H1 (cell line): ENCODE results near the gene DNAJB1. TPM values are rescaled to one million over a fixed set of nuclear protein-coding genes. Genes with fewer than 3 reads are reported as not detected.

Experiments
- CTCF ChIA-PET: fragments of 300-600 bp; sonication (Branson Sonifier 250); formaldehyde crosslinking; loops from one replicate; lab custom pipeline; 2021; ENCODE audit not compliant: partially characterized antibody; lab: Charles Lee
- POLR2A ChIA-PET: fragments of 300-600 bp; sonication (Branson Sonifier 250); formaldehyde crosslinking; loops from one replicate; lab custom pipeline; 2021; ENCODE audit warnings: inconsistent platforms; ENCODE audit not compliant: partially characterized antibody; lab: Charles Lee
- DNase-seq, 2 experiments: peaks; one replicate each; pipeline versions ENCODE4 v3.0.0 to v3.0.0-alpha.2; 2010 to 2022; ENCODE audit warnings: low spot score in 2 of 2, low read depth in 1 of 2, mixed read lengths in 1 of 2
- FAIRE-seq: peaks from 2 replicates; lab custom pipeline; 2011; peaks lifted over from hg19 to GRCh38; lab: Jason Lieb, UNC
- H2AFZ ChIP-seq: 2 replicates; pipeline ENCODE4 v1.8.1; 2012; ENCODE audit warnings: low read length, inconsistent platforms
- H2AK5ac ChIP-seq: 2 replicates; pipeline ENCODE4 v1.6.1; 2013; ENCODE audit warnings: low read depth, low read length
- H2BK120ac ChIP-seq: replicated peaks from 2 replicates; pipeline ENCODE3; 2013; ENCODE audit warnings: low read depth, low read length, inconsistent platforms
- H2BK12ac ChIP-seq: 2 replicates; pipeline ENCODE4 v1.6.1; 2013; ENCODE audit warnings: low read depth, low read length
- H2BK15ac ChIP-seq: 2 replicates; pipeline ENCODE4 v1.6.1; 2013; ENCODE audit warnings: low read length
- H2BK20ac ChIP-seq: 2 replicates; pipeline ENCODE4 v1.6.1; 2013; ENCODE audit warnings: low read length
- H2BK5ac ChIP-seq: 2 replicates; pipeline ENCODE4 v1.6.1; 2013; ENCODE audit warnings: low read depth, low read length
- H3K14ac ChIP-seq: 2 replicates; pipeline ENCODE4 v1.6.1; 2013; ENCODE audit warnings: inconsistent platforms; ENCODE audit not compliant: insufficient read length
- H3K18ac ChIP-seq: 2 replicates; pipeline ENCODE4 v1.6.1; 2013; ENCODE audit warnings: low read length; ENCODE audit errors: extremely low read depth
- H3K23ac ChIP-seq: 2 replicates; pipeline ENCODE4 v1.6.1; 2013; ENCODE audit warnings: inconsistent platforms; ENCODE audit not compliant: insufficient read length
- H3K23me2 ChIP-seq: 2 replicates; pipeline ENCODE4 v1.6.1; 2013; ENCODE audit warnings: low read depth, low read length
- H3K27ac ChIP-seq: 2 replicates; pipeline ENCODE4 v1.6.1; 2011; ENCODE audit warnings: low read depth, low read length, inconsistent platforms
- H3K27me3 ChIP-seq, 4 experiments: replicated peaks in 1 of 4; 1 replicate in 1 of 4; 2 replicates in 3 of 4; pipeline versions ENCODE4 v1.6.1 to v1.8.1; 2011 to 2013; ENCODE audit warnings: low read length in 3 of 4, mild to moderate bottlenecking in 3 of 4, inconsistent platforms in 2 of 4, mixed read lengths in 2 of 4, moderate library complexity in 1 of 4; ENCODE audit not compliant: control insufficient read depth in 3 of 4, insufficient read depth in 3 of 4; ENCODE audit errors: extremely low read depth in 1 of 4
- H3K36me3 ChIP-seq, 4 experiments: 2 replicates each; pipeline versions ENCODE4 v1.6.1 to v1.8.1; 2011 to 2013; ENCODE audit warnings: mild to moderate bottlenecking in 4 of 4, low read length in 3 of 4, moderate library complexity in 2 of 4, control low read depth in 1 of 4, inconsistent platforms in 1 of 4; ENCODE audit not compliant: insufficient read depth in 4 of 4, control insufficient read depth in 2 of 4
- H3K4ac ChIP-seq: replicated peaks from 2 replicates; pipeline ENCODE3; 2013; ENCODE audit warnings: low read length, low read depth, mixed read lengths, inconsistent platforms; ENCODE audit not compliant: insufficient read length
- H3K4me1 ChIP-seq, 4 experiments: replicated peaks in 1 of 4; 1 replicate in 1 of 4; 2 replicates in 3 of 4; pipeline versions ENCODE4 v1.6.1 to v1.8.1; 2011 to 2013; ENCODE audit warnings: low read length in 3 of 4, inconsistent platforms in 2 of 4, mixed read lengths in 1 of 4; ENCODE audit not compliant: insufficient read depth in 4 of 4, control insufficient read depth in 3 of 4
- H3K4me2 ChIP-seq, 2 experiments: 2 replicates each; pipeline versions ENCODE4 v1.6.1 to v1.8.1; 2011 to 2013; ENCODE audit warnings: low read depth in 2 of 2, low read length in 2 of 2, control low read depth in 1 of 2, inconsistent platforms in 1 of 2, mild to moderate bottlenecking in 1 of 2; ENCODE audit not compliant: insufficient read depth in 1 of 2
- H3K4me3 ChIP-seq, 4 experiments: fragments of 200-600, 300-600 bp in 1 of 4; sonication (generic), shearing (Covaris generic), sonication (Bioruptor Twin) in 1 of 4; 2 replicates each; pipeline versions ENCODE4 v1.5.1 to v1.8.1; 2011 to 2016; ENCODE audit warnings: low read length in 4 of 4, low read depth in 3 of 4, control low read depth in 2 of 4, inconsistent platforms in 2 of 4, mild to moderate bottlenecking in 2 of 4, mixed read lengths in 1 of 4, moderate library complexity in 1 of 4; ENCODE audit not compliant: insufficient read depth in 2 of 4; ENCODE audit errors: extremely low read depth in 1 of 4
- H3K56ac ChIP-seq: replicated peaks from 2 replicates; pipeline ENCODE3; 2013; ENCODE audit warnings: low read depth, mild to moderate bottlenecking, mixed read lengths, low read length, inconsistent platforms; ENCODE audit not compliant: insufficient read length
- H3K79me1 ChIP-seq: 2 replicates; pipeline ENCODE4 v1.6.1; 2013; ENCODE audit warnings: low read depth, low read length, control low read depth
- H3K79me2 ChIP-seq, 2 experiments: 2 replicates each; pipeline versions ENCODE4 v1.6.1 to v1.8.1; 2012 to 2013; ENCODE audit warnings: low read length in 2 of 2, mild to moderate bottlenecking in 2 of 2, inconsistent platforms in 1 of 2; ENCODE audit not compliant: insufficient read depth in 2 of 2, control insufficient read depth in 1 of 2
- H3K9ac ChIP-seq, 4 experiments: replicated peaks in 1 of 4; 1 replicate in 1 of 4; 2 replicates in 3 of 4; pipeline versions ENCODE4 v1.6.1 to v1.8.1; 2011 to 2013; ENCODE audit warnings: low read depth in 3 of 4, low read length in 3 of 4, control low read depth in 2 of 4, mild to moderate bottlenecking in 2 of 4, moderate library complexity in 2 of 4, inconsistent platforms in 1 of 4; ENCODE audit errors: extremely low read depth in 1 of 4
- H3K9me3 ChIP-seq, 2 experiments: 2 replicates each; pipeline versions ENCODE4 v1.6.1 to v1.8.1; 2012 to 2013; ENCODE audit warnings: mild to moderate bottlenecking in 2 of 2, moderate library complexity in 2 of 2, control low read depth in 1 of 2, inconsistent platforms in 1 of 2, low read depth in 1 of 2, low read length in 1 of 2, mixed read lengths in 1 of 2; ENCODE audit not compliant: insufficient read depth in 2 of 2
- H4K20me1 ChIP-seq, 2 experiments: replicated peaks in 1 of 2; 2 replicates each; pipeline versions ENCODE3 to v1.8.1; 2011 to 2013; ENCODE audit warnings: inconsistent platforms in 2 of 2, low read length in 2 of 2, mild to moderate bottlenecking in 1 of 2; ENCODE audit not compliant: insufficient read depth in 2 of 2, control insufficient read depth in 1 of 2
- H4K5ac ChIP-seq: 2 replicates; pipeline ENCODE4 v1.6.1; 2013; ENCODE audit warnings: low read length, low read depth, mixed read lengths, inconsistent platforms; ENCODE audit not compliant: insufficient read length
- H4K8ac ChIP-seq: 2 replicates; pipeline ENCODE4 v1.8.0; 2013; ENCODE audit warnings: mild to moderate bottlenecking, moderate library complexity, low read length, inconsistent platforms; ENCODE audit not compliant: insufficient read depth; ENCODE audit errors: extremely low read depth
- H4K91ac ChIP-seq: replicated peaks from 2 replicates; pipeline ENCODE3; 2013; ENCODE audit warnings: low read length, mixed read lengths, inconsistent platforms; ENCODE audit not compliant: insufficient read length
- EP300 ChIP-seq, 2 experiments: IDR thresholded peaks; 1 replicate in 1 of 2; 2 replicates in 1 of 2; pipeline ENCODE4 v1.6.1; 2011 to 2012; ENCODE audit warnings: low read depth in 2 of 2, low read length in 2 of 2, mild to moderate bottlenecking in 2 of 2, borderline replicate concordance in 1 of 2, inconsistent platforms in 1 of 2, moderate library complexity in 1 of 2
- HDAC6 ChIP-seq: IDR thresholded peaks from one replicate; pipeline ENCODE4 v1.7.1; 2012; ENCODE audit warnings: low read depth, mild to moderate bottlenecking, inconsistent platforms, low read length, moderate library complexity
- KDM1A ChIP-seq: fragments of 200-600, 300-600 bp; sonication (generic); IDR thresholded peaks from 2 replicates; pipeline ENCODE4 v1.7.1; 2016; ENCODE audit warnings: mild to moderate bottlenecking, low read length, borderline replicate concordance
- MAFK ChIP-seq: IDR thresholded peaks from 2 replicates; pipeline ENCODE4 v1.6.1; 2012; ENCODE audit warnings: low read depth, mild to moderate bottlenecking, improper control_type of control experiment, low read length
- POLR2AphosphoS5 ChIP-seq: IDR thresholded peaks from 2 replicates; pipeline ENCODE4 v1.6.1; 2011; ENCODE audit warnings: low read depth, low read length
- RFX5 ChIP-seq: IDR thresholded peaks from 2 replicates; pipeline ENCODE4 v1.6.1; 2011; ENCODE audit warnings: low read depth, low read length, improper control_type of control experiment, borderline replicate concordance
- RNF2 ChIP-seq: fragments of 200-900, 300-1000 bp; sonication (generic); IDR thresholded peaks from 2 replicates; pipeline ENCODE4 v1.7.1; 2016; ENCODE audit warnings: borderline replicate concordance, low read depth, mild to moderate bottlenecking, antibody characterized with exemption, low read length; ENCODE audit not compliant: poor library complexity, severe bottlenecking; ENCODE audit errors: missing control alignments
- SP4 ChIP-seq: IDR thresholded peaks from 2 replicates; pipeline ENCODE4 v1.6.1; 2012; ENCODE audit warnings: low read length, inconsistent platforms
- SUZ12 ChIP-seq: fragments of 200-600 bp; sonication (generic); IDR thresholded peaks from 2 replicates; pipeline ENCODE4 v1.6.1; 2012; ENCODE audit warnings: mild to moderate bottlenecking, inconsistent platforms, low read length, moderate library complexity, mixed read lengths
- WGBS, 2 experiments: shearing (Covaris generic) in 1 of 2; methylation state at CpG; one replicate each; pipeline versions ENCODE4 v1.1.6 to v1.1.7; 2013 to 2015; ENCODE audit warnings: low lambda C conversion rate in 2 of 2, mixed read lengths in 2 of 2, inconsistent platforms in 1 of 2, low coverage in 1 of 2, missing lambda C conversion rate in 1 of 2; ENCODE audit not compliant: insufficient replicate concordance in 2 of 2, insufficient coverage in 1 of 2, insufficient read length in 1 of 2; ENCODE audit errors: extremely low coverage in 1 of 2, missing lambda C conversion rate in 1 of 2; 5-methylcytosine and 5-hydroxymethylcytosine counted together
- polyA plus RNA-seq, 7 experiments: library from polyadenylated mRNA; depleted of rRNA in 3 of 7; stranded (reverse) in 5 of 7; unstranded in 2 of 7; fragments of >200 nt in 5 of 7; fragments of 200-250 nt in 2 of 7; gene quantifications; 1 replicate in 5 of 7; 2 replicates in 1 of 7; 4 replicates in 1 of 7; pipeline versions ENCODE4 v1.2.1 to v1.2.3, GENCODE V29; 2011 to 2013; ENCODE audit warnings: missing spikeins in 2 of 7, mixed read lengths in 2 of 7
- total RNA-seq: library from RNA; stranded (reverse); fragmentation: NEBNext Ultra II Directional; extraction: Animal tissue kit (Norgen Biotek cat#: 25700); gene quantifications from 2 replicates; pipeline ENCODE4 v1.2.1, GENCODE V29; 2021

The DNAJB1 gene
- total and polyA plus RNA-seq, 2 of the 8 experiments (the other 6 are each of a cell fraction or from before 2014, with no cell fraction given) = 62.9 to 64.3 TPM

DNA sequence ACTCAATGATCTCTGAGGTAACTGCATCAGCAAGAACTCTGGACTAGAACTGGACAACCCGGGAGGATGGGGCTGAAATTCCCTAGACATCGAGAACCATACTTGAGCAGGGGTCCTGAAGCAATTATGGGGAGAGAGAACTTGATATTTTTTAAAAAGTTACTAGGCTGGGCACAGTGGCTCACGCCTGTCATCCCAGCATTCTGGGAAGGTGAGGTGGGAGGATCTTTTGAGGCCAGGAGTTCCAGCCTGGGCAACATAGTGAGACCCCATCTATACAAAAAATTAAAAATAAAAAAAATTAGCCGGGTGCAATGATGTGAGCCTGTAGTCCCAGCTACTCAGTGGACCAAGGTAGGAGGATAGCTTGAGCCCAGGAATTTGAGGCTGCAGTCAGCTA is 2.3 kb upstream of the DNAJB1 start:
- peaks cover 7 to 20% of the 10 kb centered on the region in 2 experiments; a peak in 3 of 4 replicates for H3K79me2 ChIP-seq
- ChIA-PET POLR2A (interaction anchor here (0.9 to 3.8 kb wide), 2 partner anchors 9 to 16 kb away, joined by 3 to 16 read pairs; partner anchors contain the start of gene TECR), CTCF (interaction anchor here (0.8 kb wide), 1 partner anchor 8 kb away, joined by 3 read pairs; no protein-coding TSS in a partner anchor)
- H2BK12ac ChIP-seq = no peak overlapping the region
- H3K36me3 ChIP-seq = peaks cover 3 to 11% (median 5%) of the 10 kb centered on the region in 4 experiments; a peak in 7 of 8 replicates
- H3K56ac ChIP-seq = no peak overlapping the region
- H3K27ac ChIP-seq = no peak overlapping the region
- DNase-seq (no peak), FAIRE-seq (no peak)
- 88% methylated on average over 4 of the region's 4 CpGs; no CpG with 5 or more reads in 1 of the 2 experiments for WGBS, 2 experiments
- no peak overlapping the region for H2BK15ac ChIP-seq
- H3K4me1 ChIP-seq = peaks cover 0 to 9% (median 4%) of the 10 kb centered on the region in 4 experiments; a peak in 3 of 7 replicates
- H2BK120ac ChIP-seq = no peak overlapping the region
- no peak overlapping the region for H3K23ac ChIP-seq
- peaks cover 7 to 14% of the 10 kb centered on the region in 2 experiments for H4K20me1 ChIP-seq
- H4K8ac ChIP-seq = no peak overlapping the region
- no peak overlapping the region for H2AFZ ChIP-seq
- no peaks in the 10 kb centered on the region for H3K27me3 ChIP-seq
- H3K4me3 ChIP-seq = no peak overlapping the region
- H4K5ac ChIP-seq = no peak overlapping the region
- H3K23me2 ChIP-seq = peaks cover 3% of the 10 kb centered on the region; the same call in 1 of the 2 replicates
- no peak overlapping the region for H2BK20ac ChIP-seq
- no peak overlapping the region for H2AK5ac ChIP-seq
- TF ChIP-seq HDAC6 (no peak), RNF2 (no peak), MAFK (no peak), RFX5 (no peak), SUZ12 (no peak), KDM1A (no peak), SP4 (no peak), EP300 (IDR thresholded peaks at IDR 0.05; ENCODE audit: borderline replicate concordance in 1 of 2, low read depth in 2 of 2, low read length in 2 of 2) (no peak), POLR2AphosphoS5 (no peak)
- no peaks in the 10 kb centered on the region for H3K9me3 ChIP-seq
- H2BK5ac ChIP-seq = no peak overlapping the region
- no peak overlapping the region for H3K14ac ChIP-seq
- H3K4me2 ChIP-seq = no peak overlapping the region
- H3K79me1 ChIP-seq = peaks cover 14% of the 10 kb centered on the region
- H4K91ac ChIP-seq = no peak overlapping the region
- H3K9ac ChIP-seq = no peak overlapping the region
- H3K4ac ChIP-seq = no peak overlapping the region
- no peak overlapping the region for H3K18ac ChIP-seq
